ENCODE measurements around the gene DHX35.

- no peak for TF ChIP-seq POLR2A (IDR thresholded peaks at IDR 0.05)
- no peak for TF ChIP-seq CTCF (IDR thresholded peaks at IDR 0.05)
These were observed 82.4 kb downstream of the DHX35 start for GRCh38 chr20:39044501-39044900.

Measured in tibial nerve (tissue), 3 donors.